ELR (cell line): Measurements from ENCODE around the gene BANF1.

Experiments used
- DNase-seq: peaks from one replicate; pipeline ENCODE4 v3.0.0-alpha.2; 2015; ENCODE audit warnings: low read depth

Gene BANF1

DNA sequence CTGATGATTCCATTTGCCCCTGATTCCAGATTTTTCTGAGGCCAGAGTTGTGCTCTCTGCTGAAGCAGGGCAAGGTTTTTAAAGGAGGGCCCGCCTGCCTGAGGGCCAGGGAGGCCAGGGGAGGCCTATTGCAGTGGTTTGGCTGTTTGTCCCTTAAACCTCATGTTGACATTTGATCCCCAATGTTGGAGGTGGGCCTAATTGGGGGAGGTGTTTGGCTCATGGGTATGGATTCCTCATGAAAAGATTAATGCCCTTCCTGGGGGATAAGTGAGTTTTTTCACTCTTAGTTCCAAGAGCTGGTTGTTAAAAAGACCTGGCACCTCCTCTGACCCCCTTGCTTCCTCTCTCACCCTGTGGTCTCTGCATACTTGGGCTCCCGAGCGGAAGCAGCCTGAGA is 37.5 kb downstream of the BANF1 start:
- no peak for DNase-seq

DNA sequence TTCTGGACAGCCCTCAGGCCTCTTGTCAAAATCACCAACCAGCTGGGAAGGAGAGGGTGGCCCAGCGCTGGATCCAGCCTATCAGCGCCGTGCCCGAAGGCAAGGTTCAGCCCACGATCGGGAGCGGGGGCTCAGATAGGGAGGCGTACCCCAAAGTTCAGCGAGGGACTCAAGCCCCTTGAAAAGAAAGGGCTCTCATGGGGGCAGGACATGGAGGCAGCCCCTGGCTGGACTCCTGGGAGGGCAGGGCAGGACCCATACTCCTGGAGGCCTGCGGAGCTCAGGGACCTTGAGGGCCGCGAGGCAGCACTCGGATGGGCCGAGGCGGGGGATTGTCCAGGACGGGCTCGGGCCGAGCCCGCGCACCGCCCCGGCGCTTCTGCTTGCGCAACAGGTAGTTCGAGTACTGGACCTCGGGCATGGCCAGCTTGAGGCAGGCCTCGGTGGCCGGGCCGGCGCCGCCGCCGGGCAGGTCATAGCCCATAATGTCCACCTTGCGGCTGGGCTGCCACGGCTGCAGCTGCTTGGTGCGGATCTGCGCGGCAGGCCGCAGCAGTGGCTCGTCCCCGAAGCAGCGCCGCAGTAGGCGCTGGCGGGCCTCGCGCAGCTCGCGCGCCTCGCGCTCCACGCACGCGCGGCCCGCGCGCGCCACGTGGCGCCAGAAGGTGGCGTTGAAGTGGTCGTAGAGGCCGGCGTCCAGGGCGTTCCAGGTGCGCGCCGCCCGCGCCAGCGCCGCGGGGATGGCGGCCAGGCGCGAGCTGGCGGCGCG is 40.1 kb downstream of the BANF1 start:
- no peak for DNase-seq

DNA sequence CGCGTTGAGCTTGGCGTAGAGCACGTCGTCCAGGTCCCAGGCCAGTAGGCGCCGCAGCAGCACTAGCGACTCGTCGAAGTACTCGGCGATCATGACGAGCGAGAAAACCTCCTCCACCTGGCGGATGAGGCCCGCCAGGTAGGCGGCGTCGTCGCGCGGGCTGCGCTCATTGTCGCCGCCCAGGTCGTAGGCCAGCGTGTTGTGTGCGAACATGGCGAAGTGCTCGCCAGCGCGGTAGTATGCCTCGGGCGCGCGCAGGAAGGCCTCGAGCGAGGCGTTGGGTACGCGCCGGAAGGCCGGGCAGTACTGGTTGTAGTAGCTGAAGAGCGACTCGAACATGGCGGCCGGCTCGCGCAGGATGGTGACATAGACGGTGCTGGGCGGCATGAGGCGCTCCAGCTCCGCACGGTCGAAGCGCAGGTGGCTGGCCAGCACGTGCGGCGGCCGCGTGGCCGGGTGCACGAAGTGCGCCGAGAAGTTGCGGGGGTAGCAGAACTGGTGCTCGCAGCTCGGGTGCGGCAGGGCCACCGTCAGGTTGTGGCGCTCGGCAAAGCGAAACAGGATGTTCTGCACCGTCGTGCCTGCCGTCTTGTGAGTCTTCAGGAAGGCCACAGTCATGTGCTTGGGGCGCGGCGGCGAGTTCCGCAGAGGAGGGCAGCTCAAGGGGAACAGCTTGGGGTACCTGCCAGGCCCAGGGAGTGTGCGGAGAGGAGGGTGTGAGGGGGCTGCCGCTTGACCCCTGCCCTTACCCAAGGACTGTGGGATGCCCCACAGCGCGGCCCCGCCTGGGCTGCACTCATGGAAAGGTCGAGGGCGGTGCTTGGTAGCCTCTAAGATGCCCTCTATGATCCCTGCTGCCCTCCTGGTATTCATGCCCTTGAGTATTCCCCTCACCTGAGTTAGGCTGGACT is 40.9 kb downstream of the BANF1 start:
- DNase-seq, result no peak

- DNase-seq, result peak; percentile 48
These were observed 42.5 kb downstream of the BANF1 start for GRCh38 chr11:66044757-66045156.

- peak; percentile 83 for DNase-seq
These were observed 42.9 kb downstream of the BANF1 start for GRCh38 chr11:66045177-66045639.

- DNase-seq, result no peak
These were observed 44.6 kb downstream of the BANF1 start for GRCh38 chr11:66046901-66047300.

DNA sequence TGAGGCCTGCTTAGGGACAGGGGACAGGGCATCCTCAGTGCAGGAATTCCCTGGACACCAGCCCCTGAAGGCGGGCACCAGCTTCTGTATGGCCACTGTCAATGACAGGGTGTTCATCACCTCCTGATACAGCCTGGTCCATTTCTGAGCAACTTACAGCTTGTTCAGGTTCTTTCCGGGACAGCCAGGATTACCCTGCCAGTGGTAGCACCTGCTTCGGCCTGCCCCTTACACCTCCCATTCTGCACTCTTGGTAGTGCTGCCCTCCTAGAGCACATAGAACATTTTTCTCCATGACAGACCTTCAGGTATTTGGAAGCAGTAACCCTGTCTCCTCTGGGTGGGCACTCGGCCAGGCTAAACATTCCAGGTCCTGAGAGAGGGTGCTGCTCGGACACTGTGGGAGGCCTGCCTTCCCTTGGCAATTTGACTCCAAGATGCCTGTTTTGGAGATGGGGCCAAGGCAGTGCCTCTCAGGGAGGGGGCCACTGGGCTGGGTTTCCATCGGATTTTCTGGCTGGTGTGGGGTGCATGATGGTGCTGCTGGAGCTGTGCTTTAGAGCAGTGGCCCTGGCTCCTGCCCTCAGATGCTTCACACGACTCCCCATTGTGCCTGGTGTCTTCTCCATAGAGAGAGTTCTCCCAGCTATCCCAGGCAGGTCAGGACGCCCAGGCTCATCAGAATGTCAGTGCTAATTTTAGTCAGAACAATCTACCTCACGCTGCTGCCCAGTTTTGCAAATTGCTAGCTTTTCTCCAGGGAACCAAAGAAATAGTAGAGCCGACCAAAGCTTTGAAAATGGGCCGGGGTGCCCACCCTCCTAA is 45.5 kb downstream of the BANF1 start:
- no peak for DNase-seq

- DNase-seq, result no peak
These were observed 46.4 kb downstream of the BANF1 start, which contains the start of gene GAL3ST3 for GRCh38 chr11:66048547-66049323. Gene GAL3ST3, minus strand, starts transcription at chr11:66049161. Its CDS starts 3,746 bp downstream, at chr11:66045415.

DNA sequence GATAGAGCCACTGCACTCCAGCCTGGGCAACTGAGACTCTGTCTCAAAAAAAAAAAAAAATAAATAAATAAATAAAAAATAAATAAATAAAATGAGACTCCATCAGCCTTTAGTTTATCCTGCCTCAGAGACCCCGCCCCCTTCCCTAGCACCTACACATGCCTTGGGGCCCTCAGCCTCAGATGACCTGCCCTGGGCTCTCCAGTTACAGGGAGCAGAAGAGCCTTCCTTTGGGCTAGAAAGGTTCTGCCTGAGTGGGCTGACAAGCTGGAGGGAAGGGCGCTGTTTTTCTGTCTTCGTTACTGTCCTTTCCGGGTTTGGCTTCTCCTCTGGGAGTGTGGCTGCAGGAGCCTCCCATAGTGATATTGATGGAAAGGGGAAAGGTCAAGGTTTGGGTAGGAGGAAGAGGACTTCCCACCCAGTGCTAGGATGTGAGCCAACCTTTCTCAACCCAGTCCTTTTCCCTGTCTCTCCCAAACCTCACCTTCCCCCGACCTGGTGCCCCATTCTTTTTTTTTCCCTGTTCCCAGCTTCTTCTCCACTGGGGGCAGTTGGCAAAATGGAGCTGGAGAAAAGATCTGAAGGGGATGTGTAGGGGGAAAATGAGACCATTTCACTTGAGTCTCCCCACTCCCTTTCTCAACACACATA is 48.4 kb downstream of the BANF1 start:
- no peak for DNase-seq

DNA sequence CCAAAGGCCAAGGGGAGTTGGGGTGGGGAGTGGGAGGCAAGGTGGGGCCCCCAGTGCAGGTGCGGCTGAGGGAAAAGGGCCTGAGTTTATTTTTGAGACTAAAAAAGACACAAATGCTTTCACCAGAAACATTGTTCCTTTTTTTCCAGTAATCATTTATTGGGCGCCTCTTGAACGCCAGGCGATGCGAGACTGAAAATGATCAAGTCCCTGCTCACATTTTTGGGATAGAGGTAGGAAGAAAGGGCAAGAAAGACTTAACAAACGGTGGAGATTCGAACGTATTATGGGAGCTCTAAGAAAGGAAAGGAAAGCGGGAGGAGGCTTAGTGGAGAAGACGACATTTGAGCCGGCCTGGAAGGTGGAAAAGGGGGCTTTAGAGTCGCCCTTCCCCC is 49.1 kb downstream of the BANF1 start:
- DNase-seq, result no peak

GRCh38 chr11:66051766-66052663 is 49.7 kb downstream of the BANF1 start, which contains the start of gene SF3B2:
Gene SF3B2, plus strand, starts transcription at chr11:66052364. Its CDS starts 21 bp downstream, at chr11:66052385.
- peak; percentile 98 for DNase-seq

GRCh38 chr11:66052664-66052982 is 50.3 kb downstream of the BANF1 start:
- DNase-seq, result no peak
